Measurements from ENCODE around the gene ATP2A3. TPM values are rescaled to one million over a fixed set of nuclear protein-coding genes. Genes with fewer than 3 reads are reported as not detected.
A peak's percentile ranks its signal among the peaks of the same experiment; 100 is the strongest.

Gene ATP2A3
- polyA plus RNA-seq, 4 donors, result 5.8 to 83.0 (median 24.4) TPM

DNA sequence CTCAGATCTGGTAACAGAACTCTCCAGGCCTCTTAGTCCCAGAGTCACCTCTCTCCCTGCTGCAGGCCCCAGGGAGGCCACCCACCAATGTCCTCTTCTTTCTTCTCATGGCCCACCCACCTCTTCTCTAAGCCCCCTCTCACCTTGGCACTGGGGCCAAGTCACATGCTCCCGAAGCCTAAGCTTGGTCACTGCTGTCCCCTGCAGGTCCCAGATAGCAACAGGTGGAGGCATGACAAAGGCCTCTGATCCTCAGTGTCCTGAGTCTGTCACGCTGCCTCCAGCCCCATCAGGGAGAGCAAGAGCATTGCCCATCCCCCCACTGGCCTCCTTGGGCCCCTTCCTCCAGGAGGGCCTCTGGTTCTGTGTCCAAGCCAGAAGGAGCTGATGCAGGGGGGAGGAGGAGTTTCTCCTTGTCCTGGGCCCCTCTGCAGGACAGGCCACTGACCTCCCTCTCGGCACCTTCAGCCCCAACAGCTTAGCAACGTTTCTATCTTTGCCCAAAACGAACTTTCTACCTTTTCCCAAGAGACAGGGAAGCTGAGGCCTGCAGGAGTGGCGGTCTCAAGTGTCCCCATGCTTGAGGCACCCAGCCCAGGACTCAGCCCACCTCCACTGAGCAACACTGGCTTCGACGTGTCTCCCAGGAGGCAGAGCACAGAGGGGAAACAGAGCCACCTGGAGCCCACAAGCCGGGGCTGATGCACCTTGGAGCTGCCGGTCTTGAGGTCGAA is 56.6 kb downstream of the ATP2A3 start:
- Histone ChIP-seq H3K27ac (ENCODE audit: low read depth in 1 of 3, low read length in 2 of 3) (no peak overlapping the region), H3K9me3 (ENCODE audit: control insufficient read depth in 2 of 2, insufficient read depth in 1 of 2, low read depth in 1 of 2, low read length in 1 of 2) (peaks cover 0 to 4% of the 10 kb centered on the region in 2 donors), H3K4me3 (ENCODE audit: low read depth in 1 of 3, low read length in 3 of 3) (no peak overlapping the region), H3K27me3 (ENCODE audit: control insufficient read depth in 3 of 3, insufficient read depth in 3 of 3, low read length in 3 of 3) (no peaks in the 10 kb centered on the region), H3K36me3 (ENCODE audit: control insufficient read depth in 3 of 3, insufficient read depth in 2 of 3, low read depth in 1 of 3, low read length in 3 of 3) (peaks cover 0 to 68% (median 0%) of the 10 kb centered on the region in 3 donors), H3K4me1 (ENCODE audit: control insufficient read depth in 3 of 3, insufficient read depth in 2 of 3, low read depth in 1 of 3, low read length in 2 of 3) (peaks cover 0 to 3% (median 0%) of the 10 kb centered on the region in 3 donors)
- WGBS, 3 donors, result 68 to 76% (median 69%) methylated on average over 11 of the region's 11 CpGs
- FAIRE-seq, result no peak
- no peak for DNase-seq

DNA sequence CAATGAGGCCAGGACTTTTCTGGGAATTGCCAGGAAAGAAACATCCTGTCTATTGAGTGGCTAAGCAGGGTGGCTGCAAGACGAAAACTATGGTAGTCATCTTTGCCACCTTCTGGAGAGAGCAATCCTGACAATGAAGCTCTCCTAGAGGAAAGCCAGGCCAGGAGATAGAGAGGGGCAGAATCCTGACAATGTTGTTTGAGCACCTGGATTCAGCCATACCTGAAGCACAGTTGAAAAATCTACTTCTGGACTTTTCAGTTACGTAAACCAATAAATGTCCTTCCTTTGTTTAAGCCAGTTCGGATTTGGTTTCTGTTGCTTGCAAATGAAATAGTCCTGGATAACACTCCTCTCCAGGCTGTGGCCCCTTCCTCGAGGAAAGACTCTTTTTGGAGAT is 57.4 kb downstream of the ATP2A3 start:
- no peak for DNase-seq
- Histone ChIP-seq H3K27me3 (ENCODE audit: control insufficient read depth in 3 of 3, insufficient read depth in 3 of 3, low read length in 3 of 3) (no peaks in the 10 kb centered on the region), H3K9me3 (ENCODE audit: control insufficient read depth in 2 of 2, insufficient read depth in 1 of 2, low read depth in 1 of 2, low read length in 1 of 2) (peaks cover 0 to 3% of the 10 kb centered on the region in 2 donors), H3K27ac (ENCODE audit: low read depth in 1 of 3, low read length in 2 of 3) (no peak overlapping the region), H3K4me3 (ENCODE audit: low read depth in 1 of 3, low read length in 3 of 3) (no peak overlapping the region), H3K36me3 (ENCODE audit: control insufficient read depth in 3 of 3, insufficient read depth in 2 of 3, low read depth in 1 of 3, low read length in 3 of 3) (peaks cover 0 to 66% (median 0%) of the 10 kb centered on the region in 3 donors), H3K4me1 (ENCODE audit: control insufficient read depth in 3 of 3, insufficient read depth in 2 of 3, low read depth in 1 of 3, low read length in 2 of 3) (peaks cover 0 to 3% (median 0%) of the 10 kb centered on the region in 3 donors)
- 86 to 89% (median 89%) methylated on average over 4 of the region's 4 CpGs for WGBS, 3 donors
- no peak for FAIRE-seq

DNA sequence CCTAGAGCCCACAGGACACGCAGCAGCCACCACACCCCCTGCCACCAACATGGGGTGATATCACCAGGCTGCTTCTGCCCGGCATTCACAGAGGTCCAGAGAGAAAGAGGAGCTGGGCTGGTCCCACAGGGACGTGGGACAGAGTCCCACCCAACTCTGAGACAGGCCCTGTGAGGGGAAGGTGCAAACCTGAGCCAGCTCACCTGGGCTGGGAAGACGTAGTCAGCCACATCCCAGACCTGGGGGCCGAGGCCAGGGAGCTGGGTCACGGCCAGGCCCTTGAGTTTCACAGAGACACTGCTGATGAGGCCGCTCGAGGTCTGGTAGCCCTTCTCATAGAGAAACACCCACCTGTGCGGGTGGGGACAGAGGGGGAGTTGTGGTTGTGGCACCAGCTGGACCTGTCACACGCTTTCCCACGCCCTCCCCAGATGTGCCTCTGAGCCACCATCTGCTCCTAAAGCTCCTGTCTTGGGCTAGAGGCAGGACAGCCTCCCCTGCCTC is 59.2 kb downstream of the ATP2A3 start:
- peak overlapping the region in 1 of 3 donors; percentile 68 for H3K27ac ChIP-seq (ENCODE audit: low read depth in 1 of 3, low read length in 2 of 3)
- H3K9me3 ChIP-seq (ENCODE audit: control insufficient read depth in 2 of 2, insufficient read depth in 1 of 2, low read depth in 1 of 2, low read length in 1 of 2), result no peaks in the 10 kb centered on the region
- no peak overlapping the region for H3K4me3 ChIP-seq (ENCODE audit: low read depth in 1 of 3, low read length in 3 of 3)
- H3K36me3 ChIP-seq (ENCODE audit: control insufficient read depth in 3 of 3, insufficient read depth in 2 of 3, low read depth in 1 of 3, low read length in 3 of 3), result peaks cover 0 to 60% (median 0%) of the 10 kb centered on the region in 3 donors
- WGBS, 3 donors, result 63 to 82% (median 80%) methylated on average over 10 to 11 of the region's 11 CpGs
- no peaks in the 10 kb centered on the region for H3K4me1 ChIP-seq (ENCODE audit: control insufficient read depth in 3 of 3, insufficient read depth in 2 of 3, low read depth in 1 of 3, low read length in 2 of 3)
- FAIRE-seq, result no peak
- H3K27me3 ChIP-seq (ENCODE audit: control insufficient read depth in 3 of 3, insufficient read depth in 3 of 3, low read length in 3 of 3), result no peaks in the 10 kb centered on the region
- DNase-seq, result no peak

DNA sequence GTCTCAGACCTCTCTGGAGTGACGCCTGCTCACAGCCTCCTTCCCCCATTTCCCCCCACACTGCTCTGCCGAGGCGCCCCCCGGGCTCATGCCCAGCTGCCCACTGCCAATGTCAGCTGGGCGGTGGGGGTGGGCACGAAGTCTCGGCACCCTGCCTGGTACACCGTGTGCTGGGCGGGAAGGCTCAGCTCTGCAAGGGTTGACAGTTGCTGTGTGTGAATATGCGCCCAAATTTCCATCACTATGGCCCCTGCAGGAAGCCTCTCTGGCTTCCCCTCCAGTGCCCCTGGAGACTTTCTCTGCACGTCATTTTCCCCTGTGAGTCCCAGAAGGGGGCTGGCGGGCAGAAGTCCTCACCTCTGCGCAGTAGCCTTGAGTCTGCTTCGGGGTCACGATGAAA is 59.7 kb downstream of the ATP2A3 start:
- Histone ChIP-seq H3K4me3 (ENCODE audit: low read depth in 1 of 3, low read length in 3 of 3) (no peak overlapping the region), H3K4me1 (ENCODE audit: control insufficient read depth in 3 of 3, insufficient read depth in 2 of 3, low read depth in 1 of 3, low read length in 2 of 3) (no peaks in the 10 kb centered on the region), H3K27ac (ENCODE audit: low read depth in 1 of 3, low read length in 2 of 3) (no peak overlapping the region), H3K27me3 (ENCODE audit: control insufficient read depth in 3 of 3, insufficient read depth in 3 of 3, low read length in 3 of 3) (no peaks in the 10 kb centered on the region), H3K9me3 (ENCODE audit: control insufficient read depth in 2 of 2, insufficient read depth in 1 of 2, low read depth in 1 of 2, low read length in 1 of 2) (no peaks in the 10 kb centered on the region), H3K36me3 (ENCODE audit: control insufficient read depth in 3 of 3, insufficient read depth in 2 of 3, low read depth in 1 of 3, low read length in 3 of 3) (peaks cover 0 to 66% (median 0%) of the 10 kb centered on the region in 3 donors)
- 75 to 88% (median 83%) methylated on average over 12 to 15 of the region's 15 CpGs for WGBS, 3 donors
- DNase-seq, result no peak
- no peak for FAIRE-seq

DNA sequence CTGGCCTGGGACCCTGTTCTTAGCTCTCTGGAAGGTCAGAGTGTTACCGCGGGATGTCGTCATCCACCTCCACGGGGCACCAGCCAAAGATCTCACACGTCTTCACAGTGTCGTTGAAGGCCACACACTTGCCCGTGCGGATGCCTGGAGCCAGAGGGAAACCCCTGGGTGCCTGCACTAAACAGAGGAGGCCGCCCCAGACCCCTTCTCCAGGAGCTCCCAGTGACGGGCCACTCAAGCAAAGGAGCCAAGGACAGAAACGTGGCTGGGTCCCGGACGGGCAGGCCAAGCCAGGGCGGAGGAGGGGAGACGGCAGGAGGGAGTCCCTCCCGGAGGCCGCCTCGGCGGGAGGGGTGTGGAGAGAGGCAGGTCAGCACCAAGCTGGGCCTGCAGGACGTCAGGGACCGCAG is 60.4 kb downstream of the ATP2A3 start:
- 71 to 79% (median 78%) methylated on average over 13 to 21 of the region's 21 CpGs for WGBS, 3 donors
- Histone ChIP-seq H3K27me3 (ENCODE audit: control insufficient read depth in 3 of 3, insufficient read depth in 3 of 3, low read length in 3 of 3) (no peaks in the 10 kb centered on the region), H3K4me3 (ENCODE audit: low read depth in 1 of 3, low read length in 3 of 3) (no peak overlapping the region), H3K9me3 (ENCODE audit: control insufficient read depth in 2 of 2, insufficient read depth in 1 of 2, low read depth in 1 of 2, low read length in 1 of 2) (no peaks in the 10 kb centered on the region), H3K27ac (ENCODE audit: low read depth in 1 of 3, low read length in 2 of 3) (no peak overlapping the region), H3K4me1 (ENCODE audit: control insufficient read depth in 3 of 3, insufficient read depth in 2 of 3, low read depth in 1 of 3, low read length in 2 of 3) (no peaks in the 10 kb centered on the region), H3K36me3 (ENCODE audit: control insufficient read depth in 3 of 3, insufficient read depth in 2 of 3, low read depth in 1 of 3, low read length in 3 of 3) (peaks cover 0 to 70% (median 0%) of the 10 kb centered on the region in 3 donors)
- FAIRE-seq (no peak), DNase-seq (no peak)

DNA sequence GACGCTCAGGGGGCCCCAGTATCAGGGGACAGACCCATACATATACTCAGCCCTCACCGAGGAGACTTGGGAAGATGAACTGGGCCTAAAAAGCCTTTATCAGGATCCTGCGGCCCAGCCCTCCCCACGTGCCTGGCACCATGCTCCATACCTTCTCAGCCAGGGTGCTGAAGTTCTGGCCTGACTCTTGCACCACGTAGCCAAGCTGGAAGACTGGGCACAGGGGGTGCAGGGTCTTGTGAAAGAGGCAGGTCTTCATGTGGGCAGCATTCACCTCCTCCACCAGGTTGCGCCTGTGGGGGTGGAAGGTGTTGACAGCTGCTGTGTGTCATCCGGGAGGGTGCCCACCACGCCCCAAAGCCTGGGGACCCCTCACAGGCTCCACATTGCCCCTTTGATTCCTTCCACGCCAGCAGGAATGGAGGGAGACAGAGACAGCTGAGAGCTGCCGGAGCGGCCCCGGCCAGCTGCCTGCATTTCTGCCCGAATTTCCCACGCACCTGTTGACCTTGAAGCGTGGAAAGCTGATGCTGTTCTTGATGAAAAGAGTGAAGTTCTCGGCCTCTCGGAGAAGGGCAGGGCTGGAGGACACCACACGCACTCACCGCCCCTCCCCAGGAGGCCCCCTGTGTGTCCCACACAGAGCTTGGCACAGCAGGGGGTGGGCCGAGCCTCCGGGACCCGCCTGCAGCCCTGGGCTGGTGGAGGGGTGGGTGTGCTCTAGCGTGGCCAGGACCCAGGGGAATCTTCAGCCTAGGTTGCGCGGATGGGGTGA is 61.0 kb downstream of the ATP2A3 start:
- FAIRE-seq (no peak), DNase-seq (no peak)
- 57 to 85% (median 65%) methylated on average over 25 of the region's 25 CpGs for WGBS, 3 donors
- no peaks in the 10 kb centered on the region for H3K4me1 ChIP-seq (ENCODE audit: control insufficient read depth in 3 of 3, insufficient read depth in 2 of 3, low read depth in 1 of 3, low read length in 2 of 3)
- H3K4me3 ChIP-seq (ENCODE audit: low read depth in 1 of 3, low read length in 3 of 3), result no peak overlapping the region
- H3K9me3 ChIP-seq (ENCODE audit: control insufficient read depth in 2 of 2, insufficient read depth in 1 of 2, low read depth in 1 of 2, low read length in 1 of 2), result no peaks in the 10 kb centered on the region
- H3K36me3 ChIP-seq (ENCODE audit: control insufficient read depth in 3 of 3, insufficient read depth in 2 of 3, low read depth in 1 of 3, low read length in 3 of 3), result peaks cover 0 to 72% (median 0%) of the 10 kb centered on the region in 3 donors
- no peaks in the 10 kb centered on the region for H3K27me3 ChIP-seq (ENCODE audit: control insufficient read depth in 3 of 3, insufficient read depth in 3 of 3, low read length in 3 of 3)
- H3K27ac ChIP-seq (ENCODE audit: low read depth in 1 of 3, low read length in 2 of 3), result no peak overlapping the region

DNA sequence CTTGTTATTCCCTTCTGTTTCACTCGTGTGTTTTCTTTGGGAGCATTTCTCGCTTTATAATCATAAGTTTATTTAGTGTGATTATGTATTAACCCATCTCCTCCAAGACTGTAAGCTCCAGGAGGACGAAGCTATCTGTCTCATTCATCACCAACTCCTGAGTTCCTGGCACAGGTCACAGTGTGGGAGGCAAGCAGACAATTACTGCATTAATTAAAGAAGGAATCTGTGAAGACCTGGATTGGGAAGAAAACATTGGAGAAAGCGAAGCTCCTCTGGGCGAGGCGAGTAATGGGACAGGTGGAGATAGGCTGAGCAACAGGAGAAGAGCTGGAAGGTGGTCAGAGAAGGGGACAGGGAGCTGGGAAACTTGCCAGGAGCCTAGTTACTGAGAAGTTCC is 63.6 kb downstream of the ATP2A3 start:
- no peaks in the 10 kb centered on the region for H3K9me3 ChIP-seq (ENCODE audit: control insufficient read depth in 2 of 2, insufficient read depth in 1 of 2, low read depth in 1 of 2, low read length in 1 of 2)
- FAIRE-seq, result no peak
- no peak overlapping the region for H3K27ac ChIP-seq (ENCODE audit: low read depth in 1 of 3, low read length in 2 of 3)
- no peak overlapping the region for H3K4me3 ChIP-seq (ENCODE audit: low read depth in 1 of 3, low read length in 3 of 3)
- H3K36me3 ChIP-seq (ENCODE audit: control insufficient read depth in 3 of 3, insufficient read depth in 2 of 3, low read depth in 1 of 3, low read length in 3 of 3), result peaks cover 0 to 80% (median 0%) of the 10 kb centered on the region in 3 donors
- H3K27me3 ChIP-seq (ENCODE audit: control insufficient read depth in 3 of 3, insufficient read depth in 3 of 3, low read length in 3 of 3), result no peaks in the 10 kb centered on the region
- DNase-seq, result no peak
- H3K4me1 ChIP-seq (ENCODE audit: control insufficient read depth in 3 of 3, insufficient read depth in 2 of 3, low read depth in 1 of 3, low read length in 2 of 3), result peaks cover 0 to 7% (median 3%) of the 10 kb centered on the region in 3 donors
- WGBS, 3 donors, result 45 to 71% (median 57%) methylated on average over 6 of the region's 6 CpGs

DNA sequence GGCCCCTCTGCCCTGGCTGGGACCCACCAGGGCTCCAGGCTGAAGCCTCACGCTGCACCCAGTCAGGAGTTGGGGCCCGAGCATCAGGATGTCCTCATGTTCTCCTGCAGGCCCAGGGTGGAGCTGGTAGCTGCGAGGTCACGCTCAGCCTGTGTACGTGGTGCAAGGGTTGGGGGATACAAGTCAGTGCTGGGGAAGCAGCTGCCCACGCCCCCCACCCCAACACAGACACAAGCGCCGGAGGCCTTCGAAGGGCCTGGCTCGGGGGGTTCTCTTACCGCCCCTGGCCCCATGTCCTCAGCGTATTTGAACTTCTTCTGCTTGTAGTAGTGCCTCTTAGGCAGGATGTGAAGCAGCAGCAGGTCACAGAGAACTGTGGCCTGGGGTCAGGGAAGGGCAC is 66.5 kb downstream of the ATP2A3 start:
- H3K27me3 ChIP-seq (ENCODE audit: control insufficient read depth in 3 of 3, insufficient read depth in 3 of 3, low read length in 3 of 3), result no peaks in the 10 kb centered on the region
- DNase-seq (no peak), FAIRE-seq (no peak)
- no peak overlapping the region for H3K4me3 ChIP-seq (ENCODE audit: low read depth in 1 of 3, low read length in 3 of 3)
- no peaks in the 10 kb centered on the region for H3K9me3 ChIP-seq (ENCODE audit: control insufficient read depth in 2 of 2, insufficient read depth in 1 of 2, low read depth in 1 of 2, low read length in 1 of 2)
- peaks cover 6 to 31% (median 8%) of the 10 kb centered on the region in 3 donors for H3K4me1 ChIP-seq (ENCODE audit: control insufficient read depth in 3 of 3, insufficient read depth in 2 of 3, low read depth in 1 of 3, low read length in 2 of 3)
- H3K27ac ChIP-seq (ENCODE audit: low read depth in 1 of 3, low read length in 2 of 3), result no peak overlapping the region
- H3K36me3 ChIP-seq (ENCODE audit: control insufficient read depth in 3 of 3, insufficient read depth in 2 of 3, low read depth in 1 of 3, low read length in 3 of 3), result peaks cover 0 to 60% (median 0%) of the 10 kb centered on the region in 3 donors
- 92 to 98% (median 92%) methylated on average over 11 to 12 of the region's 12 CpGs for WGBS, 3 donors
